Activated CD8-positive, alpha-beta memory T cell treated with anti-CD3 and anti-CD28 coated beads, Interleukin-2, amount 10 ng/mL, durations not matched to agents 7 days and 5 days (primary cell): ENCODE results near the gene BAG3. TPM values are rescaled to one million over a fixed set of nuclear protein-coding genes. Genes with fewer than 3 reads are reported as not detected.

Experiments used
- ATAC-seq: fragments of 150-1000 bp; cut with Tn5 transposase; one replicate; pipeline ENCODE4 v1.10.0; 2021; ENCODE audit warnings: moderate library complexity
- CTCF ChIA-PET: fragments of 350-600 bp; sonication (Branson Sonifier 250); formaldehyde crosslinking; loops from one replicate; lab custom pipeline; 2021; ENCODE audit warnings: antibody characterized with exemption; lab: Charles Lee
- DNase-seq: peaks from one replicate; pipeline ENCODE4 v3.0.0-alpha.2; 2020
- H3K27ac Mint-ChIP-seq: one replicate; pipeline ENCODE4 v1.8.0; 2021; ENCODE audit warnings: mild to moderate bottlenecking, mixed read lengths
- H3K27me3 Mint-ChIP-seq: one replicate; pipeline ENCODE4 v1.8.0; 2021; ENCODE audit warnings: mixed read lengths
- H3K36me3 Mint-ChIP-seq: one replicate; pipeline ENCODE4 v1.8.0; 2021; ENCODE audit warnings: mild to moderate bottlenecking, mixed read lengths
- H3K4me1 Mint-ChIP-seq: one replicate; pipeline ENCODE4 v1.8.0; 2021; ENCODE audit warnings: mixed read lengths
- H3K4me3 Mint-ChIP-seq: one replicate; pipeline ENCODE4 v1.8.0; 2021; ENCODE audit warnings: mild to moderate bottlenecking, moderate library complexity, mixed read lengths
- H3K9me3 Mint-ChIP-seq: one replicate; pipeline ENCODE4 v1.8.0; 2022; ENCODE audit warnings: low read depth, mixed read lengths
- total RNA-seq, 2 experiments: library from RNA; stranded (reverse); gene quantifications; one replicate each; pipeline ENCODE4 v1.2.3, GENCODE V29; 2021

The BAG3 gene
- total RNA-seq, 2 experiments from 2014 or later, result 12.7 to 13.0 TPM

GRCh38 chr10:119715628-119716505 is 64.7 kb downstream of the BAG3 start:
- CTCF ChIA-PET, result interaction anchor here (0.9 to 5.7 kb wide), 5 partner anchors 9 to 29 kb away, joined by 3 to 22 read pairs (median 6); partner anchors contain the start of gene INPP5F

GRCh38 chr10:119723161-119723560 is 72.0 kb downstream of the BAG3 start:
- CTCF ChIA-PET, result interaction anchor here (3.4 kb wide), 1 partner anchor 9 kb away, joined by 14 read pairs; no protein-coding TSS in a partner anchor
- H3K27me3 Mint-ChIP-seq, result no peaks in the 10 kb centered on the region
- no peaks in the 10 kb centered on the region for H3K9me3 Mint-ChIP-seq
- peaks cover 31% of the 10 kb centered on the region for H3K4me1 Mint-ChIP-seq
- ATAC-seq, result no peak
- H3K4me3 Mint-ChIP-seq, result no peak overlapping the region
- DNase-seq, result no peak
- no peak overlapping the region for H3K27ac Mint-ChIP-seq
- H3K36me3 Mint-ChIP-seq, result peaks cover 2% of the 10 kb centered on the region

More at GRCh38 chr10:119715628-119716505, 64.7 kb downstream of the BAG3 start:
- no peak overlapping the region for H3K27ac Mint-ChIP-seq
- peaks cover 7% of the 10 kb centered on the region for H3K36me3 Mint-ChIP-seq
- no peaks in the 10 kb centered on the region for H3K4me1 Mint-ChIP-seq
- H3K4me3 Mint-ChIP-seq, result no peak overlapping the region
- ATAC-seq (no peak), DNase-seq (no peak)
- peaks cover 3% of the 10 kb centered on the region for H3K9me3 Mint-ChIP-seq
- H3K27me3 Mint-ChIP-seq, result no peaks in the 10 kb centered on the region

- no peaks in the 10 kb centered on the region for H3K9me3 Mint-ChIP-seq
- no peak overlapping the region for H3K4me3 Mint-ChIP-seq
- DNase-seq (no peak), ATAC-seq (no peak)
- no peak overlapping the region for H3K27ac Mint-ChIP-seq
- H3K36me3 Mint-ChIP-seq, result peaks cover 2% of the 10 kb centered on the region
- no peaks in the 10 kb centered on the region for H3K27me3 Mint-ChIP-seq
- CTCF ChIA-PET, result interaction anchor here (1.7 to 3.4 kb wide), 2 partner anchors 10 to 37 kb away, joined by 6 to 14 read pairs; no protein-coding TSS in a partner anchor
- peaks cover 35% of the 10 kb centered on the region for H3K4me1 Mint-ChIP-seq
Measured at GRCh38 chr10:119723624-119724023, 72.4 kb downstream of the BAG3 start.

- CTCF ChIA-PET, result interaction anchor here (0.6 to 5.3 kb wide), 25 partner anchors 10 to 776 kb away, joined by 3 to 41 read pairs (median 4); no protein-coding TSS in a partner anchor
- Mint-ChIP-seq H3K4me1 (peaks cover 40% of the 10 kb centered on the region), H3K4me3 (peak overlapping the region; percentile 59), H3K27ac (peak overlapping the region; percentile 66), H3K27me3 (no peaks in the 10 kb centered on the region), H3K9me3 (no peaks in the 10 kb centered on the region), H3K36me3 (peaks cover 2% of the 10 kb centered on the region)
- no peak for ATAC-seq
- DNase-seq, result no peak
Measured at GRCh38 chr10:119724593-119725516, 73.7 kb downstream of the BAG3 start.

- peak overlapping the region; percentile 66 for H3K27ac Mint-ChIP-seq
- no peaks in the 10 kb centered on the region for H3K27me3 Mint-ChIP-seq
- no peak for ATAC-seq
- no peaks in the 10 kb centered on the region for H3K9me3 Mint-ChIP-seq
- peak overlapping the region; percentile 59 for H3K4me3 Mint-ChIP-seq
- CTCF ChIA-PET, result interaction anchor here (0.7 to 5.3 kb wide), 25 partner anchors 9 to 777 kb away, joined by 3 to 41 read pairs (median 4); no protein-coding TSS in a partner anchor
- no peak for DNase-seq
- peaks cover 5% of the 10 kb centered on the region for H3K36me3 Mint-ChIP-seq
- peaks cover 40% of the 10 kb centered on the region for H3K4me1 Mint-ChIP-seq
Measured at GRCh38 chr10:119725517-119725827, 74.3 kb downstream of the BAG3 start.

- Mint-ChIP-seq H3K4me1 (peaks cover 40% of the 10 kb centered on the region), H3K27ac (peak within 1 kb of the TSS; percentile 66), H3K27me3 (no peaks in the 10 kb centered on the region), H3K4me3 (peak within 1 kb of the TSS; percentile 83), H3K36me3 (peaks cover 2% of the 10 kb centered on the region), H3K9me3 (no peaks in the 10 kb centered on the region)
- peak; percentile 99 for DNase-seq
- CTCF ChIA-PET, result interaction anchor here (0.7 to 5.3 kb wide), 25 partner anchors 8 to 778 kb away, joined by 3 to 41 read pairs (median 4); no protein-coding TSS in a partner anchor
- peak; percentile 93 for ATAC-seq
Measured at GRCh38 chr10:119725828-119726675, 74.9 kb downstream of the BAG3 start, which contains the start of gene INPP5F. INPP5F (plus strand) TSS chr10:119726050; CDS start chr10:119726263, 213 bp downstream.

GRCh38 chr10:119726676-119727261 is 75.6 kb downstream of the BAG3 start:
- no peaks in the 10 kb centered on the region for H3K27me3 Mint-ChIP-seq
- H3K36me3 Mint-ChIP-seq, result peaks cover 2% of the 10 kb centered on the region
- CTCF ChIA-PET, result interaction anchor here (0.8 to 5.3 kb wide), 19 partner anchors 8 to 146 kb away, joined by 3 to 41 read pairs (median 5); partner anchors contain the start of gene MCMBP
- peak overlapping the region; percentile 83 for H3K4me3 Mint-ChIP-seq
- H3K4me1 Mint-ChIP-seq, result peaks cover 40% of the 10 kb centered on the region
- H3K27ac Mint-ChIP-seq, result peak overlapping the region; percentile 63
- DNase-seq (no peak), ATAC-seq (no peak)
- H3K9me3 Mint-ChIP-seq, result no peaks in the 10 kb centered on the region

Other genes with a start within 250 kb of the BAG3 start
- 100 to 1,000 TPM; 103 to 113 TPM for gene RGS10, start 108.7 kb upstream of the BAG3 start, total RNA-seq
- gene TIAL1, start 54.4 kb upstream of the BAG3 start, total RNA-seq, result 100 to 1,000 TPM; 181 to 191 TPM
- 10 to 100 TPM; 17.4 to 32.0 TPM for gene INPP5F, start 74.7 kb downstream of the BAG3 start, total RNA-seq
- gene MCMBP, start 221.5 kb downstream of the BAG3 start, total RNA-seq, result 100 to 1,000 TPM in 1 of 2 experiments, 10 to 100 TPM in 1; 91.4 to 118 TPM
- 10 to 100 TPM; 62.9 to 72.8 TPM for gene SEC23IP, start 241.3 kb downstream of the BAG3 start, total RNA-seq